MM.1S (cell line): ENCODE data around the gene WWC2.

ENCODE experiments used
- EZH2phosphoT487 ChIP-seq: fragments of 300-600 bp; sonication (generic); IDR thresholded peaks from 2 replicates; pipeline ENCODE4 v1.6.1; 2018; ENCODE audit warnings: antibody characterized with exemption, low read length
- TF ChIP-seq, protein P1 (sequence below): fragments of 300-600 bp; sonication (generic); IDR thresholded peaks from 2 replicates; pipeline ENCODE4 v1.5.1; 2016; ENCODE audit warnings: antibody characterized with exemption, low read length, mixed read lengths

DNA sequence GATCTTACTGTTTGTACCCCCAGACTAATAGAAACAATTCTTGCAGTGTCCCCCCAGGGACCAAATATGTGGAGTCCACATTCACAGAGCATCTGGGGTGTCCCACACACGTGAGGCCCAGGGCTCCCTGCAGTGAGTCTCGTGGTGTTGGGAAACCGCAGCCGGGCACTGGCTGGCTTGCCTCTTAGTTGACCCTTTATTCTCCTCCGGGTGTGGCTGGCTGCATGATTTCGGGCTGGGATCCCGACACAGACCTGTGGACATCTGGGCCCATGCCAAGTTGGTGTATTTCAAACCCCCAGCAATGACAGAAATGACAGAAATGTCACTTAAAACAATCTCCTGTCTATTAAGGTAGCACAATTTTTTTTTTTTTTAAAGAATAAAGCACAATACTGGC lies 238.8 kb downstream of the WWC2 start:
- TF ChIP-seq EZH2phosphoT487: no peak
- TF ChIP-seq, protein P1, sequence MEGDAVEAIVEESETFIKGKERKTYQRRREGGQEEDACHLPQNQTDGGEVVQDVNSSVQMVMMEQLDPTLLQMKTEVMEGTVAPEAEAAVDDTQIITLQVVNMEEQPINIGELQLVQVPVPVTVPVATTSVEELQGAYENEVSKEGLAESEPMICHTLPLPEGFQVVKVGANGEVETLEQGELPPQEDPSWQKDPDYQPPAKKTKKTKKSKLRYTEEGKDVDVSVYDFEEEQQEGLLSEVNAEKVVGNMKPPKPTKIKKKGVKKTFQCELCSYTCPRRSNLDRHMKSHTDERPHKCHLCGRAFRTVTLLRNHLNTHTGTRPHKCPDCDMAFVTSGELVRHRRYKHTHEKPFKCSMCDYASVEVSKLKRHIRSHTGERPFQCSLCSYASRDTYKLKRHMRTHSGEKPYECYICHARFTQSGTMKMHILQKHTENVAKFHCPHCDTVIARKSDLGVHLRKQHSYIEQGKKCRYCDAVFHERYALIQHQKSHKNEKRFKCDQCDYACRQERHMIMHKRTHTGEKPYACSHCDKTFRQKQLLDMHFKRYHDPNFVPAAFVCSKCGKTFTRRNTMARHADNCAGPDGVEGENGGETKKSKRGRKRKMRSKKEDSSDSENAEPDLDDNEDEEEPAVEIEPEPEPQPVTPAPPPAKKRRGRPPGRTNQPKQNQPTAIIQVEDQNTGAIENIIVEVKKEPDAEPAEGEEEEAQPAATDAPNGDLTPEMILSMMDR: no peak
